SKM-1 treated with dmso at 0.1 percent for 144 hours (cell line): ENCODE results near the gene KIF13A.
"Not testable (repeated sequence)": the region's sequence is repeated elsewhere in the genome, so short reads cannot be mapped to it uniquely, and the experiment has no call there.

ENCODE experiments used
- DNase-seq: peaks from one replicate; lab custom pipeline; 2025; ENCODE audit not compliant: unreplicated experiment; lab: John Stamatoyannopoulos, UW

KIF13A gene

GRCh38 chr6:17877196-17877894 is 110.1 kb downstream of the KIF13A start:
- no peak for DNase-seq

- DNase-seq = no peak
These were observed 112.7 kb downstream of the KIF13A start for GRCh38 chr6:17874753-17875152.

- no peak for DNase-seq
These were observed 114.5 kb downstream of the KIF13A start for GRCh38 chr6:17872908-17873307.

DNA sequence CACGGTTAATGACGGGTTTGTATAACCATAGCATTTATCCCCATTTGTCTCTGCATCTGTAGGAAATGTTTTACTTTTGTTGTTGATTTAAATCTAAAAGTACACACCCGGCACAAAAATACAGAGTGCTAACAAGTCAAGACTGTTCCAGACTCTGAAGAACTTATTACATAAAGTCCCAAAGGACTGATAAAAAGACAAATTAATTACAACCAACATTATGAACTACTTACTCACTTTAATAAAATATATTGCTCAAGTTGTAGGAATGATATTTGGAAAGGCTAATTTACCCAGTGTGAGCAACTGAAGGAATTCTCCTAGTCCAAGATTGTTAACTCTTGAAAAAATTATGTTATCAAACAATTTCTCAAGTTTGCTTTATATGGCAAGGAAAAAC is 115.6 kb downstream of the KIF13A start:
- no peak for DNase-seq

DNA sequence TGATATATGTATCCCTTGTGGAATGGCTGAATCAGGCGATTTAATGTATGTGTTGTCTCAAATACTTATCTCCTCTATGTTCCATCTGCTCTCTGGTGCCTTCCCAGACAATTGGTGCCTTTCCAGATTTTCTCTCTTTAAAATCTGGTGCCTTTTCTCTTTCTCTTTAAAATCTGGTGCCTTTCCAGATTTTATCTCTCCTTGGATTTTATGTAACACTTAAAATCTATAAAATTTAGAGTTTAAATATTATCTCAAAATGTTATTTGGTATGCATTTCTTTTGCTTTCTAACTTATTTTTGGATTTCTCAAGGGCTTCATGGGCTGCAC is 116.3 kb downstream of the KIF13A start:
- no peak for DNase-seq

DNA sequence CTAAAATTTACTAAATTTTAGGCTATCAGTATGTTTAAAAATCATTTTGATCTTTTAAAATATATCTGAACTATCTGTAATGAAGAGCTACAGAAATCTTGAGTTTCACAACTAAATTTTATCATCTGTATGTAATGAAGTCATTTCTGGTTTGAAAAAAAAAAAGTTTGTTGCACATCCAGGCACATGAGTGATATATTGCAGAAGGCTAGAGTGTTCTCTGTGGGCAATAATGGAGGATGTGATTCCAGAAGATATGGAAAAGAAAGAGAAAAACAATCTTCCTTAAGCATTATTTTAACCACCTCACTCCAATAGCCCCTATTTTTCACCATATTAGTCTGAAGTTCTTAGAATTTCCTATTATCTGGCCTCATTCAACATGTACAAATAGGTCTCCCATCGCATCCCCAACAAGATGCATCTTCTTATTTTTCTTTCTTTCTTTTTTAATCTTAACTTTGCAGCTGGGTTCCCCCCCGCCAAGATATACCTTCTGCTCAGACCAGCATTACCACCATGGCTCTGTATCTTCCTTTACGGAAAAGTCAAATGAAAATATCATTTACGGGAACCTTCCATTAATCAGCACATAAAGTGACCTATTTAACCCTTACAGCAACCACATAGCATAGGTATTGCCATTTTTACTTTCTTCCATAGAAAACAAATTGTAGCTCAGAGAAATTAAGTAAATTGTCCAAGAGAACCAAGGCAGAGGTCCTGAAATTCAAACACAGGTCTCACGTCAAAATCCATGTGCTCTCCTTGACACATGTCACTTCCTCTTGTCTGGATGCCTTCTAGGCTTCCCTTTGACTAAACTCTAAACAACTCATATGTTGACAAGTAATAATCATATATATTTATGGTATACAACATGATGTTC is 116.9 kb downstream of the KIF13A start:
- DNase-seq = no peak

GRCh38 chr6:17869753-17870050 is 117.7 kb downstream of the KIF13A start:
- DNase-seq = no peak

- DNase-seq = no peak
These were observed 118.3 kb downstream of the KIF13A start for GRCh38 chr6:17869010-17869752.

GRCh38 chr6:17867880-17868279 is 119.6 kb downstream of the KIF13A start:
- no peak for DNase-seq

DNA sequence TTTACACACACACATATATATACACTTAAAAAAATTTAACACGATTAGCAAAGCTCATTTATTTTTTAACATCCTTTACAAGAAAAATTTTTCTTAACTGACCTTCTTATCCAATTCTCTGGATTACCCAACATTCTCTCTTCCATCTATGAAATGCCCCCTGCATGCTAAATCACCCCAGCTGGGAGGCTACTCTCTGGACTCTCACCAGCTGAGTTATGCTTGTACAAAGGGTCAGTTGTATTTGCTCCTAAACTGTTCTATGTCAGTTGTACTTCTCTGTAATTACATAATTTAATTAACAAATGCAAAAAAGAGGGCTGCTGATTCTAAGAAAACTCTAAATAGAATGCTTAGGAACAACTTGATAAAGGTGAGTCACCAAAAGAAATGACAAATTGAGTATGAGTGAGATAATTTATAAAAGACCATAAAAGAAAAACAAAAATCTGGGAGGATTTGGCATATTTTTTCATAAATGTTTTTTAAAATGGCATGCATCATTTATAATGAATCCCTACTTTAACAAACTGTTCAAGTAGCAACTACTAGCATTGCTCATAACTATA is 120.5 kb downstream of the KIF13A start:
- DNase-seq = no peak

DNA sequence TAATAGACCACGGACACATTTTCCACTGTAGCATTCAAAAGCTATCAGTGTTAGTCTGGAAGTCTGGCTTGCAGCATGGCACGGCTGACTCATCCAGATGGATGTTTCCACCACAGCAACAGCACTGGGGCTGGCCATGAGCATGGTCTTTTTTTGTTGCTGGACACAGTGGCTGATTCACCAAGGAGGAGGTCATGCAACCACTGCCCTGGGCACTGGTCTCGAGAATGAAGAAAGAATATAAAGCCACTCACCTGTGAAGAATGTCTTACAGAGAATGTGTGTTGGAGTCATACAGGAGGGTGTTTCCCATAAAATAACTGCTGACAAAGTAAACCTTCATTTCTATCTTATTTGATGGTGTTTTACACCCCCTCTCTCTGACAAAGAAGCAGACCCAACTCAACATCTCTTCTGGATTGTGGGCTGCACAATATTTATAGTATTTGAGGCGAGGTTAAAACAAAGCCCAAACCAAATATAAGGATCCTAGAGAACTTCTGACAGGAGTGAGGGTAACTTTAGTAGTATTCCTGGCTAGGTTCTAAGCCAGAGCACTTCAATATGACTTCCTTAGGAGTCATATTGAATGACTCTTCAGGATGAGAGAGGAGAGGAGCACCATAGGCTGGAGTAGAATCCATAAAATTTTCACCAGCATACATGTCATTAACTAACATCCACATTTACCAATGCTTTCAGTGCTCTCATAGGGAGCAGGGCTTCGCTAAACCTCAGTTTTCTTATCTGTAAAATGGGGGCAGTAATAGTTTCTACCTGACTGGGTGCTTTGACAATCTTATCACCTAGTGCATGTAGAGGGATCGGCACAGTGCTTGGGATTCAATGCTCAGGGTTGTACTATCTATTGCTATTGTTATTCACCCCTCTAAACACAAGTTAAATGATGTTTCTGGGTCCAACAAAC is 121.4 kb downstream of the KIF13A start:
- DNase-seq = no peak

- no peak for DNase-seq
These were observed 122.2 kb downstream of the KIF13A start for GRCh38 chr6:17865243-17865642.

DNA sequence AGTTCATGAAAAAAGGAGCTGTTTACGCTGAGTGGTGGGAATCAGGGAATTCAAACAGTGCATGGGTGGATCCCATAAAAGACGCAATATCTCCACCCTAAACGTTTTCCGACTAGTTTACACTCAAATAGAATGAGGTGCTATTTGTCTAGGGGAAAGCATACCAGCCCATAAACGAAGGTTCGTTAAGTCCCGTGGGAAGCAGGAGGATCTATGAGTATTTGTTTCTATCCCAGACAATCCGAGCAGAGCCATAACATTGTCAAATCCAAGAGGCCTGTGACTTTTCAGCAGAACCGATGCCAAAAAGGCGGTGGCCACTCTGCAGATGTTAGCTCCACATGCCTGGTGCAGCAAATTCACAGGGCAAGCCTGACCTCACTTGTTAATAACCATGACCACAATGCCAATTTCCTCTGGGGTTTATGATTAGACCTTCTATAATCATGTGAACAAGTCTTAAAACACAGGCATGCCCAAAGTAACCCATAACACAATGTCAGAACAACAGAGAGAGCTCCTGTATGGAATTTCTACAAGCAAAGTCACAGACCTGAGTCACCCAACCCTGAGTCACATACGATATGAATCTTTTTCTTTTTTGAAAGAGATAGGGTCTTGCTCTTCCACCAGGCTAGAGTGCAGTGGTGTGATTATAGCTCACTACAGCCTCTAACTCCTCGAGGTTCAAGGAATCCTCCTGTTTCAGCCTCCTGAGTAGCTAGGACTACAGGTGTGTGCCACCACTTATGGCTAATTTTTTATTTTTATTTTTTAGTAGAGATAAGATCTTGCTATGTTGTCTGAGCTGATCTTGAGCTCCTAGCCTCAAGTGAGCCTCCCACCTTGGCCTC is 123.3 kb downstream of the KIF13A start:
- no peak for DNase-seq

- DNase-seq = no peak
These were observed 126.1 kb downstream of the KIF13A start for GRCh38 chr6:17861361-17861760.

DNA sequence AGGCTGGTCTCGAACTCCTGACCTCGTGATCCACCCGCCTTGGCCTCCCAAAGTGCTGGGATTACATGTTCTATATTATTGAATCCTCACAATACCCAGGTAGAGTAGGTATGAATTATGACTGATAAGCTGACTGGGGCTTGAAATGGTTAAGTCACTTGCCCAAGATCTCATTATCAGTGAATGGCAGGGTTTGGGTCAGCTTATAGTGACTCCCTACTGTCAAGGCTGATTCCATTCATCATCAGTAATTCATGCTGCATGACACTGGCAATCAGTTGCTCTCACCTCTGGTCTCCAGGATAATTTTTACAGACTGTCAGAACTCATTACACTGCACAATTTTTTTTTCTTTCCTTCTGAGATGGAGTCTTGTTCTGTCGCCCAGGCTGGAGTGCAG is 127.6 kb downstream of the KIF13A start:
- no peak for DNase-seq

GRCh38 chr6:17858584-17858983 is 128.9 kb downstream of the KIF13A start:
- no peak for DNase-seq

- not testable (repeated sequence) for DNase-seq
These were observed 130.2 kb downstream of the KIF13A start for GRCh38 chr6:17857188-17857587.

DNA sequence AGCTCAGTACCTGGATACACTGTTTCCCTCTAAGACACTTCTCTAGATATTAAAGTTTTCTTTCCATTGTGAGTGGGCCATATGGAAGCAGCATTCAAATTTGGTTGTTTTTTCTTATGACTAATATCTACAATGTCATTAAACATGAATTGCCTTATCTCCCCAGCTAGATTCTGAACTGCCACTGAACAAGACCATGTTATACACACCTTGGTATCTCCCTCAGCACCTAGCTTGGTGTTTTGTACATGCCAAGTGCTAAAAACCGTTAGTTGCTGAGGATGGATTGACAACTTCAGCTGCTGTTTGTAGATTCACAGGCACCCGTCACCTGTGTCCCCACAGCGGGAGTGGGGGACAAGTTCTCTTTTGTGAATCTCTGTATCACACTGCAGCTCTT is 131.1 kb downstream of the KIF13A start:
- no peak for DNase-seq

DNA sequence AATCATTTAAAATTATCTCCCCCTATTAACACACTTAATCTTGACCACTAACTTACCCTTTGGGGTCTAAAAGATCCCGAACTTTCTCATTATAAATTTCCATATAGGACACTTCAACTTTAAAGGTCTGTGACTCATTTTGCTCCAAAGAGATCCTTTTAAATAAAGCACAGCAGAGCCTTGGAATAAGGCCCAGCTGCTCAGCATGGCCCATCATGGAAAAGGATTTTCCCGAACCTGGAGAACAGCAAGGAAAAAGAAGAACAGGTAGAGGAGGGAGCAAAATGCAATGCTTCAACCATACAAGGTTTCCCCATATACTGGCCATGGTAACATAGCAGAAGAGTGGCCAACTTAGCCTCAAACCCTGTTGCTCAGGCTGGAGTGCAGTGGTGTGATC is 132.1 kb downstream of the KIF13A start:
- DNase-seq = no peak

GRCh38 chr6:17853533-17853932 is 133.9 kb downstream of the KIF13A start:
- DNase-seq = no peak
